HUDEP-2 (cell line): ENCODE results near the gene IL31.
"Not testable (repeated sequence)": the region's sequence is repeated elsewhere in the genome, so short reads cannot be mapped to it uniquely, and the experiment has no call there.

Experiments
- DNase-seq, 76 experiments: peaks; one replicate each; lab custom pipeline; 2025; ENCODE audit not compliant: unreplicated experiment in 76 of 76; lab: John Stamatoyannopoulos, UW

Gene IL31

GRCh38 chr12:122194804-122195203, 20.8 kb upstream of the IL31 start:
- DNase-seq: no peak

GRCh38 chr12:122192441-122192840, 18.4 kb upstream of the IL31 start:
- no peak for DNase-seq

DNA sequence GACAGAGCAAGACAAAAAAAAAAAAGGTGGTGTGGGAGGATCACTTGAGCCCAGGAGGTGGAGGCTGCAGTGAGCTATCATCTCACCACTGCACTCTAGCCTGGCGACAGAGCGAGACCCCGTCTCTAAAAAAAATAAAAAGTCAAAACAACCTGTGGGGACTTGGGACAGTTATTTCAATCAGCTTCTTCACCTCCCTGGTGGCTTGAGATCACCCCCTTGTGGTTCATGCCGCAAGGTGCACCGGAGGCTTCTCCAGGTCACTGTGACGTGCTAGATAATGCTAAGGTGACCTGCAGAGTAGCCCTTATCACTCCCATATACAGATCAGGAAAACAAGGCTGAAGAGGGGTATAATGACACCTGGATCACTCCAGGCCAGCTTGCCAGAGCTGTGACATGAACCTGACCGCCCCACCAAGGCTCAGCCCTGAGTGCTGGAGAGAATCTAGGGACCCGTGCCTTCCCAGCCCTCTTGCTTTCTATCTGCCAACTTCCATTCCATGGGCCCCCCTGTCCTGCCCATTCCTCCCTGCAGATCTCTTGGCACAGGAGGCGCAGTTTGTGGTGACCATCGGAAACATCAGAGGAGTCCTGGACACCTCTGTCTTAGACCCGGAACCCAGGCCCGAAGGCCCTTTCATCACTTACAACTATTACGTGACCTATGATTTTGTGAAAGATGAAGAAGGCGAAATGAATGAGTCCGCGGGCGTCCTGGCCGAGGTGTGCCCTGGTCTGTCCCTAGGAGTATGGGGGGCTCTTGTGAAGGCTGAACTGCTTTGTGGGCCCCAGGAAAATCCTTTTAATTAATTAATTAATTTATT, 17.0 kb upstream of the IL31 start:
- peak in 63 of 76 experiments; percentile 4 to 77 (median 43) for DNase-seq

GRCh38 chr12:122189626-122190475, 15.8 kb upstream of the IL31 start:
- no peak for DNase-seq

DNA sequence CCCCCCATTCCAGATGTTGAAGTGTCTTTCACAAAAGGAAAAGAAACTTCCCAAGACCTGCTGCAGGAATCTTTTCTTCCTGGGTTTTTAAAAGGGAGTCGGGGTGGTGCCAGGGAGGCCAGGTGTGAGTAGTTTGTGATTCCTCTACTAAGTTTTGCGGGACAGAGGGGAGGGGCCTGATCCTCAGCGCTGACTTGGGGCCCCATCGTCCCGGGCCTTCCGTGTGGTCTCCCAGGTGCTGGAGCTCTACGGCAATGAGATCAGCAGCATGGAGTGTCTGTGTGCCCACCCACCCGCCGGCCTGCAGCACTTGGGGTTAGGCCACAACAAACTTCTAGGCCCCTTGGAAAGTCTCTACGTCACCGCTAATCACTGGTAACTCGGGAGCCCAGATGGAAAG, 13.4 kb upstream of the IL31 start:
- no peak for DNase-seq

DNA sequence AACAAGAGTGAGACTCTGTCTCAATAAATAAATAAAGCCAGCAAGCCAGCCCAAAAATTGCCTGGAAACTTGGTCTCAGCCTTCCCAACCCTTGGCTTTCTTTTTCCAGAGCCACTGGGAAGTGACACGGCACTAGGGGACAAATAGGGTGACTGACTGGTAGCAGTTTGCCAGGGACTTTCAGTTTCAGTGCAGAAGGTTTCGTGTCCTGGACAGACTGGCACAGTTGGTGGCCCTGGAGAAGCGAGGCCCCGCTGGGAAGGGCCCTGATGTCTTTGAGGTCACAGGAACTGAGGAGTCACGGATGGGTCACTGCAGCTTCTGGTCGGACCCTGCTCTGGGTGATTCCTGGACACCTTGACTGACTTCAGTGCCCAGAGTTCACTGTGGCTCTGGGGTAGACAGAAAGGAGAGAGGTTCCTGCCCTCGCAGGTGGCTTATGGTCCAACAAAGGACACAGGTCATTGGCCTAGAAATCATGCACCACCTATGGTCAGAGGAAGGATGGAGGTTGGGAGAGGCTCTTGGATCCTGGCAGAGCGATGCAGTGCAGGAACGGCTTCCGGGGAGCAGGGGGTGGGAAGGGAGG, 11.6 kb upstream of the IL31 start:
- DNase-seq: no peak

GRCh38 chr12:122185079-122185478, 11.1 kb upstream of the IL31 start:
- no peak for DNase-seq

DNA sequence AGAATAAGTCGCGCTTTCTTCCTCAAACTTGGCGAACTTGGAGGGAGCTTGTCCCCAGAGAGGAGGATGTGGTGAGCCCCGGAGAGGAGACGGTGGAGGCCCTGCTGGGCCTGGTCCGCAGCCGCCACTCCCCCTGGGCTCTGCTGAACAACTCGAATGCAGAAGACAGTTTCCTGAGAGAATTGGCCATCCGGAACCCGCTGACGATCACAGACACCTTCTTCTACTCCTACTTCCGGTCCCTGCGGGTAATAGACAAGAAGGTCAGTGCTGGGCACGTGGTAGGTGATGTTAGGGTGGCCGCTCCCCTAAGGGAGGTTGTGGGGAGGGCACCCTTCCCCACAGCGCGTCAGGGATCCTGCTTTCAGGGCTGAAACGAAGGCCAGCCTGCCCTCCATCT, 10.5 kb upstream of the IL31 start:
- DNase-seq: no peak

DNA sequence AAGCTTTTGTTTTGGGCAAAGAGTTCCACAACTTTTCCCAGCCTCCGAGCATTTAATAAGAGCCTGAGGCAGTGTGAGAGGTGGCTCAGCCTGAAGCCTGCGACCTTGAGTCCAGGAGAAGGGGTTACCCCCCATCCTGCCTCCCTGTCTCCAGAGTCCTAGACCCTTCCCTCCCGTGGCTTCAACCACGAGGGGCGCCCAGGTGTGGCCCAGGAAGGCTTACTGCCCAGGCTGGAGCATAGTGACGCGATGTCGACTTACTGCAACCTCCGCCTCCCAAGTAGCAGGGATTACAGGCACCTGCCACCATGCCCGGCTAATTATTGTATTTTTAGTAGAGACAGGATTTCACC, 9.5 kb upstream of the IL31 start:
- DNase-seq: no peak

GRCh38 chr12:122182887-122183587, 9.0 kb upstream of the IL31 start, which contains the start of gene LRRC43:
TSS of gene LRRC43 (plus strand) at chr12:122183123. CDS start at chr12:122183145, 22 bp downstream.
- peak in 1 of 76 experiments; percentile 10 for DNase-seq

DNA sequence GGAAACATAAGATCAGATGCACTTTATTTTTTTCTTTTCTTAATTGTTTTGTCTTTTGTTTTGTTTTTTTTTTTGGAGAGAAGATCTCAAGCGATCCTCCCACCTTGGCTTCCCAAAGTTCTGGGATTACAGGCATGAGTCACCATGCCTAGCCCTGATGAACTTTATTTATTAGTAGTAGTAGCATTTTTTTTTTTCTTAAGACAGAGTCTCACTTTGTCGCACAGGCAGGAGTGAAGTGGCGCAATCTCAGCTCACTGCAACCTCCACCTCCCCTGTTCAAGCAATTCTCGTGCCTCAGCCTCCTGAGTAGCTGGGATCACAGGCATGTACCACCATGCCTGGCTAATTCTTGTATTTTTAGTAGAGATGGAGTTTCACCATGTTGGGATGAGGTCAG, 2.5 kb upstream of the IL31 start:
- DNase-seq: not testable (repeated sequence)

DNA sequence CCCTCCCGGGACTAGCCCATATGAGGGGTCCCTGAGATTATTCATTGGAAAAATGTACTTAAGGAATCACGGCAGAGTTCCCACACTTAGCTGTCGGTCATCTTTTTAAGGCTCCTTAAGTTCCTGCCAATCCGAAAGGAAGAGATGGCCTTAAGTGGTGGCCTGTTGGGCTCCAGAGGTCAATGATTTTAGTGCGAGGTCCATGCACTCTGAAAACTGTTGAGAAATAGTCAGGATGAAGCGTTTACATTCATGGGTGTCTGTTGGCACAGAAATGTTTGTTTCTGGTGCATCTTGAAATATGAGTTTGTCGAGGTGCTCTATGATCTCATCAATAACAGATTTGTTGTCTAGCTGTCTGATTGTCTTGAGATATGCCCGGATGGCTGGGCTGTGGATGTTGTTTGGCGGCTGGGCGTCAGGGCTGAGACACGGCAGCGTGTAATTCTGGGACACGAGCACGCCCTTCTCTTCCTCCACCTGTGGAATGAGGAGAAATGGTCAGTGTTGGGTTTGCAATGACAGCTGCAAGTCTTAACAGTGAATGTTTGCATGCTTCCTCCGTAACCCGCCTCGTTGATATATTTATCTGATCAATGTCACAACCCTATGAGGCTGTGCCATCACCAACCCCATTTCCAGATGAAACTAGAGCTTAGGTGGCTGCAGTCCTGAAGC, 1.6 kb downstream of the IL31 start:
- DNase-seq: no peak

DNA sequence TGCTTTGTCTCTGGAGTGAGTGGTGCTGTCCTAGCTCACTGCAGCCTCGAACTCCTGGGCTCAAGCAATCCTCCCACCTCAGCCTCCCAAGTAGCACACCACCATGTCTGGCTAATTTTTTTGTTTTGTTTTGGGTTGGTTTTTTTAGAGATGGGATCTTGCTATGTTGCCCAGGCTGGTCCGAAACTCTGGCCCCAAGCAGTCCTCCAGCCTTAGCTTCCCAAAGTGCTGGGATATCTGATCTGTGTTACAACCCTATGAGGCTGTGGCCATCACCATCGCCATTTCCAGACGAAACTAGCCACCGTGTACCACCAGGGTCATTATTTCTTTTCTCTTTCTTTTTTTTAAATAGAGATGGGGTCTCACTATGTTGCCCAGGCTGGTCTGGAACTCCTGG, 2.6 kb downstream of the IL31 start:
- no peak for DNase-seq

DNA sequence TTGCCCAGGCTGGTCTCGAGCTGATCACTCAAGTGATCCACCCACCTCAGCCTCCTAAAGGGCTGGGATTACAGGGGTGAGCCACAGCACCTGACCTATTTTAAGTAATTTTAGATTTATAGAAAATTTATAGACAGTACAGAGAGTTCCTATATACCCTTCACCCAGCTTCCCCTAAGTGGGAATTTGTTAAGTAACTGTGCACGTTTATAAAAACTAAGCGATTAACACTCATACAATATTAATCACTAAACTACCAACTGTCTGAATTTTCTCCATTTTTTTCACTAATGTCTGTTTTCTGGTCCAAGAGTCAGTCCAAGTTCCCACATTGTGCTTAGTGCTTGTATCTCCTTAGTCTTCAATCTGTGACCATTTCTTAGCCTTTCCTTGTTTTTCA, 5.5 kb downstream of the IL31 start:
- DNase-seq: no peak

GRCh38 chr12:122167356-122167925, 6.6 kb downstream of the IL31 start:
- no peak for DNase-seq

GRCh38 chr12:122166422-122167349, 7.3 kb downstream of the IL31 start:
- DNase-seq: no peak

DNA sequence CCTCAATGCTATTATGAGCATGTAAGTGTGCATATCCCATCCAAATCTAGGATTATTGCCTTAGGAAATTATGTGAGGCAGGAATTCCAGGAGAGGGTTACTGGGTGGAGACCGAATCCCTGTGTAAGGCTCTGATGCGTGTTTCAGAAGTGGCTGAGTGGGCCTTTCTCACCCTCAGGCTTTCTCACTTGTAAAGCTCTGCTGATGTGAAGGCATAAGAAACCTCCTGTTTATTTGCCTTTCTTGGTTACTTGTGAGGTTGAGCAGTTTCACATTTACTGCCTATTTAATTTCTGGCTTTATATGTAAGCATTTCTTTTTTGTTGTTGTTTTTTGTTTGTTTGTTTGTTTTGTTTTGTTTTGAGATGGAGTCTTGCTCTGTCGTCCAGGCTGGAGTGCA, 11.0 kb downstream of the IL31 start:
- DNase-seq: no peak

DNA sequence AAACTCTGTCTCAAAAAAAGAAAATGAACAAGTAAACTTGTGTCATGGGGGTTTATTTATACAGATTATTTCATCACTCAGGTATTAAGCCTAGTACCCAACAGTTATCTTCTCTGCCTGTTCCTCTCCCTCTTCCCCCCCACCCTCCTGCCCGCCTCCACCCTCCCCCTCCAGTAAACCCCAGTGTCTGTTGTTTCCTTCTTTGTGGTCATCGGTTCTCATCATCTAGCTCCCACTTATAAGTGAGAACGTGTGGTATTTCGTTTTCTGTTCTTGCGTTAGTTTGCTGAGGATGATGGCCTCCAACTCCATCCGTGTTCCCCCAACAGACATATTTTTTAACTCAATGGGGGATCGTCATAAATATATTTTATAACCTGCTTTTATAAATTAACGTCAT, 12.3 kb downstream of the IL31 start:
- DNase-seq: no peak

DNA sequence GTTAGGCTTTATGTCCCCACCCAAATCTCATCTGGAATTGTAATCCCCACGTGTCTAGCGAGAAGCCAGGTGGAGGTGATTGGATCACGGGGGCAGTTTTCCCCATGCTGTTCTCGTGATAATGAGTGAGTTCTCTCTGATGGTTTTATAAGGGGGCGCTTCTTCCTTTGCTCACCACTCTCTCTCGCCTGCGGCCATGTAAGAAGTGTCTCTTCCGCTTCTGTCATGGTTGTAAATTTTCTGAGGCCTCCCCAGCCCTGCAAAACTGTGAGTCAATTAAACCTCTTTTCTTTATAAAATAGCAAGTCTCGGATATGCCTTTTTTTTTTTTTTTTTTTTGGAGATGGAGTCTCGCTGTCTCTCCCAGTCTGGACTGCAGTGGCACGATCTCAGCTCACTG, 13.3 kb downstream of the IL31 start:
- DNase-seq: no peak
